ENCODE data around the gene SLC5A10. TPM values are rescaled to one million over a fixed set of nuclear protein-coding genes. Genes with fewer than 3 reads are reported as not detected.
"Not testable (repeated sequence)": the region's sequence is repeated elsewhere in the genome, so short reads cannot be mapped to it uniquely, and the experiment has no call there.

The SLC5A10 gene
- total RNA-seq, 1 experiment from 2014 or later: not detected

DNA sequence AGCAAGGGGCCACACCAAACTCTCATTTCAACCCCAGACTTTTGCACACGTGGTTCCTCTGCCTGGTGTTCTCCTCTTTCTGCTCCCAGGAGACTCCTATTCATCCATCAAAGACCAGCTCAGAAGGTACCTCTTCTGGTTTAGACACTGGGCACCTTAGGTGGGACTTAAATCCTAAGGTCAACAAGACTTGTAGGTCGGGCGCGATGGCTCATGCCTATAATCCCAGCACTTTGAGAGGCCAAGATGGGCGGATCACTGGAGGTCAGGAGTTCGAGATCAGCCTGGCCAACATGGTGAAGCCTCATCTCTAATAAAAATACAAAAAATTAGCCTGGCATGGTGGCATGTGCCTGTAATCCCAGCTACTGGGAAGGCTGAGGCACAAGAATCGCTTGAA is 95.5 kb downstream of the SLC5A10 start:
- not testable (repeated sequence) for H2BK15ac ChIP-seq (ENCODE audit: low read depth, low read length); H3K27me3 Mint-ChIP-seq (ENCODE audit: low read depth); H3T11ph ChIP-seq (ENCODE audit: low read length); H3K14ac ChIP-seq (ENCODE audit: insufficient read depth, low read length); H2BK120ac ChIP-seq (ENCODE audit: low read depth, low read length, poor library complexity, severe bottlenecking); H3K4ac ChIP-seq (ENCODE audit: low read depth, low read length); H4K8ac ChIP-seq (replicated peaks; ENCODE audit: insufficient read length, low read depth, low read length); H3K4me1 Mint-ChIP-seq; H3K9ac ChIP-seq (ENCODE audit: extremely low read depth, insufficient read length, low read length); H3K27ac ChIP-seq (ENCODE audit: insufficient read length, low read depth, low read length); H2BK5ac ChIP-seq (ENCODE audit: insufficient read length, low read length); H2AFZ ChIP-seq (ENCODE audit: low read length); H3K4me3 Mint-ChIP-seq; H3K23me2 ChIP-seq (ENCODE audit: insufficient read length, low read depth, low read length, poor library complexity, severe bottlenecking); H3K4me2 ChIP-seq (ENCODE audit: insufficient read depth, insufficient read length, low read length); H4K20me1 ChIP-seq (ENCODE audit: control insufficient read depth, insufficient read depth, insufficient read length); H4K5ac ChIP-seq (ENCODE audit: insufficient read length, low read depth, low read length); DNase-seq; H3K9me3 Mint-ChIP-seq; H3K9me3 ChIP-seq (ENCODE audit: control insufficient read depth, low read depth, low read length); H2AK5ac ChIP-seq (ENCODE audit: insufficient read length, low read length); H3K36me3 Mint-ChIP-seq (ENCODE audit: insufficient read depth in 1 of 3, low read depth in 3 of 3); H2BK12ac ChIP-seq (ENCODE audit: insufficient read length, low read depth, low read length); H3K4me1 ChIP-seq (ENCODE audit: insufficient read depth, low read length); H3K56ac ChIP-seq (ENCODE audit: insufficient read length, low read depth, low read length); H3K18ac ChIP-seq (ENCODE audit: insufficient read length, low read depth, low read length); H3K79me2 ChIP-seq (ENCODE audit: insufficient read depth, low read length); H3K27me3 ChIP-seq (ENCODE audit: insufficient read depth, low read length); H2BK20ac ChIP-seq (ENCODE audit: low read depth, low read length, poor library complexity, severe bottlenecking); H3K27ac Mint-ChIP-seq; H3K79me1 ChIP-seq (ENCODE audit: insufficient read depth, low read depth, low read length, poor library complexity, severe bottlenecking); H4K91ac ChIP-seq (ENCODE audit: insufficient read length, low read depth, low read length); H3K23ac ChIP-seq (ENCODE audit: insufficient read length, low read depth, low read length)
- WGBS (ENCODE audit: extremely low coverage, insufficient read length, low lambda C conversion rate): no CpG with 5 or more reads among the region's 7 CpGs

DNA sequence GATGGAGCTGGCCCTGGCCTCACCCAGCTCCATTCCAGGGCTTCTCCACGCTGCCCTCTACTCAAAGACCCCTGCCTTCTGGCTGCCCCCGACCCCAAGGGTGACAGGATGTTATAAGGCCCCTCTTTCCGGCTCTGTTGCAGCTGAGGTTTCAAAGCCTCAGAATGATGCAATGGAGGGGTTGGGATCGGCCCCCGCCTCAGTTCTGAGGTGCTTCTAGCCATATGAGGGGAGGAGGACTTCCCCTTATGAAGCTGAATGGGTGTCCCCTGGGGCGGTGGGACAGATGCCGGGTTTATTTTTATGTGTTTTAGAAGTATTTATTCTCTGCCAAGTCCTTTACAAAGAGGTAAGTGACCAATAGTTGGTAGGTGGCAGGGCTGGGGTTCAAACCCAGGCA is 96.9 kb downstream of the SLC5A10 start:
- not testable (repeated sequence) for H3K4ac ChIP-seq (ENCODE audit: low read depth, low read length); H3K27ac ChIP-seq (ENCODE audit: insufficient read length, low read depth, low read length); H2BK20ac ChIP-seq (ENCODE audit: low read depth, low read length, poor library complexity, severe bottlenecking); H3K4me1 ChIP-seq (ENCODE audit: insufficient read depth, low read length); H2AFZ ChIP-seq (ENCODE audit: low read length); H3K14ac ChIP-seq (ENCODE audit: insufficient read depth, low read length); H3K23ac ChIP-seq (ENCODE audit: insufficient read length, low read depth, low read length); H3K9ac ChIP-seq (ENCODE audit: extremely low read depth, insufficient read length, low read length); H3K9me3 Mint-ChIP-seq; H3K23me2 ChIP-seq (ENCODE audit: insufficient read length, low read depth, low read length, poor library complexity, severe bottlenecking); H3K18ac ChIP-seq (ENCODE audit: insufficient read length, low read depth, low read length); H2BK120ac ChIP-seq (ENCODE audit: low read depth, low read length, poor library complexity, severe bottlenecking); H4K91ac ChIP-seq (ENCODE audit: insufficient read length, low read depth, low read length); H3K56ac ChIP-seq (ENCODE audit: insufficient read length, low read depth, low read length); DNase-seq; H2AK5ac ChIP-seq (ENCODE audit: insufficient read length, low read length); H3T11ph ChIP-seq (ENCODE audit: low read length); H3K27me3 ChIP-seq (ENCODE audit: insufficient read depth, low read length); H4K20me1 ChIP-seq (ENCODE audit: control insufficient read depth, insufficient read depth, insufficient read length); H3K4me3 Mint-ChIP-seq; H3K36me3 Mint-ChIP-seq (ENCODE audit: insufficient read depth in 1 of 3, low read depth in 3 of 3); H4K5ac ChIP-seq (ENCODE audit: insufficient read length, low read depth, low read length); H2BK12ac ChIP-seq (ENCODE audit: insufficient read length, low read depth, low read length); H3K79me1 ChIP-seq (ENCODE audit: insufficient read depth, low read depth, low read length, poor library complexity, severe bottlenecking); H4K8ac ChIP-seq (replicated peaks; ENCODE audit: insufficient read length, low read depth, low read length); H3K4me1 Mint-ChIP-seq; H3K27me3 Mint-ChIP-seq (ENCODE audit: low read depth); H3K79me2 ChIP-seq (ENCODE audit: insufficient read depth, low read length); H2BK5ac ChIP-seq (ENCODE audit: insufficient read length, low read length); H3K27ac Mint-ChIP-seq; H3K4me2 ChIP-seq (ENCODE audit: insufficient read depth, insufficient read length, low read length); H2BK15ac ChIP-seq (ENCODE audit: low read depth, low read length); H3K9me3 ChIP-seq (ENCODE audit: control insufficient read depth, low read depth, low read length)
- WGBS (ENCODE audit: extremely low coverage, insufficient read length, low lambda C conversion rate): no CpG with 5 or more reads among the region's 7 CpGs
